Erythroblast (primary cell): ENCODE measurements around the gene NCOA7.
"Not testable (repeated sequence)": the region's sequence is repeated elsewhere in the genome, so short reads cannot be mapped to it uniquely, and the experiment has no call there.

ENCODE experiments used
- DNase-seq, 2 experiments: peaks; one replicate each; lab custom pipeline; 2025; lab: John Stamatoyannopoulos, UW
- GATA1 ChIP-seq: IDR thresholded peaks from 2 replicates; pipeline ENCODE4 v1.6.1; 2011; ENCODE audit warnings: low read depth, mild to moderate bottlenecking, control low read depth, low read length, moderate library complexity
- POLR2A ChIP-seq: IDR thresholded peaks from 2 replicates; pipeline ENCODE4 v1.6.1; 2011; ENCODE audit warnings: mild to moderate bottlenecking, low read length

The NCOA7 gene

GRCh38 chr6:125792680-125793079, 1.9 kb downstream of the NCOA7 start:
- TF ChIP-seq POLR2A (no peak), GATA1 (no peak)
- no peak for DNase-seq

GRCh38 chr6:125793280-125793679, 2.5 kb downstream of the NCOA7 start:
- no peak for DNase-seq
- TF ChIP-seq POLR2A, result no peak
- no peak for TF ChIP-seq GATA1

GRCh38 chr6:125793863-125794262, 3.1 kb downstream of the NCOA7 start:
- no peak for DNase-seq
- TF ChIP-seq POLR2A, result no peak
- TF ChIP-seq GATA1, result no peak

- TF ChIP-seq POLR2A (no peak), GATA1 (no peak)
- no peak for DNase-seq
Observed at GRCh38 chr6:125794342-125795137, 3.8 kb downstream of the NCOA7 start.

- TF ChIP-seq GATA1 (no peak), POLR2A (no peak)
- DNase-seq, result no peak
Observed at GRCh38 chr6:125795301-125795700, 4.5 kb downstream of the NCOA7 start.

- TF ChIP-seq GATA1 (no peak), POLR2A (no peak)
- no peak for DNase-seq
Observed at GRCh38 chr6:125797120-125797885, 6.5 kb downstream of the NCOA7 start.

- DNase-seq, result no peak
- TF ChIP-seq POLR2A (no peak), GATA1 (no peak)
Observed at GRCh38 chr6:125797886-125798444, 7.2 kb downstream of the NCOA7 start.

GRCh38 chr6:125798734-125799508, 8.2 kb downstream of the NCOA7 start:
- no peak for DNase-seq
- TF ChIP-seq GATA1 (no peak), POLR2A (no peak)

- no peak for DNase-seq
- TF ChIP-seq POLR2A (no peak), GATA1 (no peak)
Observed at GRCh38 chr6:125802383-125802782, 11.6 kb downstream of the NCOA7 start.

GRCh38 chr6:125802943-125803377, 12.2 kb downstream of the NCOA7 start:
- no peak for TF ChIP-seq GATA1
- no peak for TF ChIP-seq POLR2A
- no peak for DNase-seq

- no peak for DNase-seq
Observed at GRCh38 chr6:125804264-125804663, 13.5 kb downstream of the NCOA7 start.

GRCh38 chr6:125804866-125805425, 14.2 kb downstream of the NCOA7 start:
- not testable (repeated sequence) for DNase-seq

More at GRCh38 chr6:125804264-125804663, 13.5 kb downstream of the NCOA7 start:
- no peak for TF ChIP-seq POLR2A
- TF ChIP-seq GATA1, result no peak

- no peak for DNase-seq
- TF ChIP-seq GATA1 (no peak), POLR2A (no peak)
Observed at GRCh38 chr6:125806813-125807212, 16.1 kb downstream of the NCOA7 start.
